HepG2 (cell line): ENCODE data around the gene IQCN. TPM values are rescaled to one million over a fixed set of nuclear protein-coding genes. Genes with fewer than 3 reads are reported as not detected.

ENCODE experiments used
- ATAC-seq: fragments of 200-7000 bp; cut with Tn5 transposase; 3 replicates; pipeline ENCODE4 v1.9.1; 2020; ENCODE audit warnings: mild to moderate bottlenecking, moderate library complexity
- BruUV-seq: library from RNA; stranded (reverse); fragments of 400-500 nt; replicated peaks from 2 replicates; lab custom pipeline; 2021; lab: Mats Ljungman, UMichigan
- CTCF ChIA-PET: fragments of 300-600 bp; formaldehyde crosslinking; extraction: SDS; loops from one replicate; lab custom pipeline; 2021; ENCODE audit warnings: low total read pairs, inconsistent platforms, low intra/inter-chr PET ratio; lab: Yijun Ruan, JAX
- POLR2A ChIA-PET: fragments of 350-600 bp; sonication (Branson Sonifier 250); formaldehyde crosslinking; loops from one replicate; lab custom pipeline; 2020; ENCODE audit warnings: antibody characterized with exemption, inconsistent platforms; lab: Yijun Ruan, JAX
- DNase-seq: peaks from one replicate; pipeline ENCODE4 v3.0.0-alpha.2; 2015; ENCODE audit warnings: low spot score
- FAIRE-seq: peaks from 3 replicates; lab custom pipeline; 2011; peaks lifted over from hg19 to GRCh38; lab: Jason Lieb, UNC
- H2AFZ ChIP-seq: one replicate; pipeline ENCODE4 v1.6.1; 2011; ENCODE audit warnings: low read length, inconsistent platforms
- H3K27ac ChIP-seq: fragments of 300-600 bp; 3 replicates; pipeline ENCODE4 v1.8.0; 2011; ENCODE audit warnings: mixed run types, mild to moderate bottlenecking, mixed read lengths, low read length, inconsistent platforms; ENCODE audit not compliant: insufficient read depth; ENCODE audit errors: extremely low read length
- H3K27me3 ChIP-seq, 2 experiments: fragments of 200-600 bp in 1 of 2; 2 replicates in 1 of 2; 3 replicates in 1 of 2; pipeline versions ENCODE4 v1.6.0 to v1.8.0; 2011; ENCODE audit warnings: low read length in 2 of 2, mild to moderate bottlenecking in 2 of 2, moderate library complexity in 2 of 2, inconsistent platforms in 1 of 2; ENCODE audit not compliant: insufficient read depth in 2 of 2, control insufficient read depth in 1 of 2
- H3K36me3 ChIP-seq, 2 experiments: fragments of 200-600 bp in 1 of 2; replicated peaks in 1 of 2; 2 replicates in 1 of 2; 3 replicates in 1 of 2; pipeline versions ENCODE4 v1.5.1 to v1.8.0; 2011; ENCODE audit warnings: low read length in 2 of 2, inconsistent platforms in 1 of 2; ENCODE audit not compliant: insufficient read depth in 2 of 2, control insufficient read depth in 1 of 2
- H3K4me1 ChIP-seq: 2 replicates; pipeline ENCODE4 v1.5.1; 2012; ENCODE audit warnings: low read length, inconsistent platforms; ENCODE audit not compliant: insufficient read depth
- H3K4me2 ChIP-seq: 2 replicates; pipeline ENCODE4 v1.6.0; 2011; ENCODE audit warnings: low read depth, low read length, inconsistent platforms
- H3K4me3 ChIP-seq, 3 experiments: fragments of 200-600 bp in 1 of 3; sonication (generic), shearing (Covaris generic) in 1 of 3; replicated peaks in 1 of 3; 2 replicates each; pipeline ENCODE4 v1.5.1; 2011 to 2016; ENCODE audit warnings: low read length in 3 of 3, inconsistent platforms in 2 of 3, low read depth in 2 of 3, mild to moderate bottlenecking in 2 of 3, control low read depth in 1 of 3, mixed read lengths in 1 of 3; ENCODE audit not compliant: insufficient read depth in 1 of 3
- H3K79me2 ChIP-seq: one replicate; pipeline ENCODE4 v1.6.1; 2011; ENCODE audit warnings: low read length, inconsistent platforms; ENCODE audit not compliant: insufficient read depth
- H3K9ac ChIP-seq: 2 replicates; pipeline ENCODE4 v1.6.0; 2011; ENCODE audit warnings: mild to moderate bottlenecking, low read depth, low read length, inconsistent platforms; ENCODE audit not compliant: insufficient read depth
- H3K9me3 ChIP-seq: 2 replicates; pipeline ENCODE4 v1.5.1; 2012; ENCODE audit warnings: mild to moderate bottlenecking, low read length
- H4K20me1 ChIP-seq: 2 replicates; pipeline ENCODE4 v1.6.0; 2011; ENCODE audit warnings: inconsistent platforms, mild to moderate bottlenecking, low read length, moderate library complexity; ENCODE audit not compliant: insufficient read depth
- ARID4A ChIP-seq: sonication (generic); formaldehyde crosslinking; IDR thresholded peaks from 2 replicates; pipeline ENCODE4 v1.5.0; 2020; ENCODE audit warnings: mild to moderate bottlenecking, missing genetic modification reagents, borderline replicate concordance
- DNMT3B ChIP-seq: conservative IDR thresholded peaks from 2 replicates; pipeline ENCODE4 v1.6.1; 2016; ENCODE audit warnings: missing biosample characterization, control low read depth
- HCFC1 ChIP-seq: fragments of 150-350 bp; IDR thresholded peaks from 2 replicates; pipeline ENCODE4 v1.6.1; 2014; ENCODE audit warnings: low read depth, low read length
- MXD4 ChIP-seq: IDR thresholded peaks from 2 replicates; pipeline ENCODE4 v1.6.1; 2016; ENCODE audit warnings: mild to moderate bottlenecking, missing biosample characterization, missing genetic modification reagents
- NFKB2 ChIP-seq: sonication (generic); formaldehyde crosslinking; IDR thresholded peaks from 2 replicates; pipeline ENCODE4 v1.4.0; 2020; ENCODE audit warnings: missing genetic modification reagents, borderline replicate concordance
- PTBP1 ChIP-seq: fragments of 200-400 bp; formaldehyde crosslinking; IDR thresholded peaks from 2 replicates; pipeline ENCODE4 v1.6.1; 2018; ENCODE audit warnings: low read length, low read depth; ENCODE audit not compliant: poor library complexity, severe bottlenecking
- RARG ChIP-seq: sonication (generic); formaldehyde crosslinking; IDR thresholded peaks from 2 replicates; pipeline ENCODE4 v1.4.0; 2020; ENCODE audit warnings: low read depth, mild to moderate bottlenecking, missing genetic modification reagents
- TAF15 ChIP-seq: fragments of 200-400 bp; formaldehyde crosslinking; IDR thresholded peaks from one replicate; pipeline ENCODE4 v1.6.1; 2018; ENCODE audit warnings: mild to moderate bottlenecking, low read depth, low read length; ENCODE audit not compliant: poor library complexity, severe bottlenecking
- WGBS: methylation state at CpG from one replicate; pipeline ENCODE4 v1.1.6; 2017; ENCODE audit warnings: low lambda C conversion rate; 5-methylcytosine and 5-hydroxymethylcytosine counted together
- in situ Hi-C: cut with HindIII; loops from 2 replicates; pipeline ENCODE4 v1.10.0; 2017; ENCODE audit warnings: low pct_unique_long_range_greater_than_20kb; ENCODE audit not compliant: extremely low pct_ligation_motif_present
- intact Hi-C: fragments of 100-400 bp; cut with micrococcal nuclease; formaldehyde crosslinking; loops from one replicate; pipeline ENCODE4 v1.10.0; 2022; ENCODE audit not compliant: unreplicated experiment
- polyA plus RNA-seq, 8 experiments: library from polyadenylated mRNA; depleted of rRNA in 3 of 8; stranded (reverse) in 7 of 8; unstranded in 1 of 8; fragments of >200 nt; fragmentation: Illumina TruSeq in 4 of 8; extraction: Trizol in 4 of 8; gene quantifications; 2 replicates each; pipeline versions ENCODE4 v1.2.1 to v1.2.3, GENCODE V29; 2011 to 2016; ENCODE audit warnings: low read depth in 4 of 8, missing spikeins in 1 of 8, mixed read lengths in 1 of 8; ENCODE audit not compliant: insufficient read depth in 1 of 8
- total RNA-seq, 5 experiments: library from RNA; depleted of rRNA; stranded (reverse); fragments of >200 nt; fragmentation: Illumina TruSeq; extraction: Trizol; gene quantifications; 2 replicates each; pipeline ENCODE4 v1.2.3, GENCODE V29; 2016; ENCODE audit warnings: low read depth in 1 of 5

The IQCN gene
- total and polyA plus RNA-seq, 2 of the 13 experiments (the other 11 are each of a cell fraction or from before 2014, with no cell fraction given) = 0.04 to 0.18 TPM

- no peak for TF ChIP-seq ARID4A (CRISPR knock-in tag)
- TF ChIP-seq HCFC1 = no peak
- TF ChIP-seq TAF15 = no peak
- no peak for TF ChIP-seq DNMT3B (CRISPR knock-in tag)
- TF ChIP-seq RARG = no peak
- no peak for TF ChIP-seq MXD4 (CRISPR knock-in tag)
These were observed 53.5 kb downstream of the IQCN start (continued) for GRCh38 chr19:18220632-18221275.

- DNase-seq = no peak
- peaks cover 33% of the 10 kb centered on the region for H3K4me1 ChIP-seq
- no peak for ATAC-seq
- no peak overlapping the region for H3K4me3 ChIP-seq
- CTCF ChIA-PET = no interaction called here
- H3K36me3 ChIP-seq = no peaks in the 10 kb centered on the region
- WGBS = 56% methylated on average over 22 of the region's 28 CpGs
- no peak overlapping the region for H3K27ac ChIP-seq
- in situ Hi-C loops (no loop called here), intact Hi-C loops (no loop called here)
- H2AFZ ChIP-seq = no peak overlapping the region
- no peak for TF ChIP-seq PTBP1
- TF ChIP-seq NFKB2 = 0 out of 2 replicates have a peak, but pooled peaks have one; percentile 24
- no peaks in the 10 kb centered on the region for H3K79me2 ChIP-seq
- BruUV-seq = no TSS peak
- no peak overlapping the region for H3K4me2 ChIP-seq
- POLR2A ChIA-PET = no interaction called here
- FAIRE-seq = no peak
- H3K9me3 ChIP-seq = no peaks in the 10 kb centered on the region
- H4K20me1 ChIP-seq = no peaks in the 10 kb centered on the region
- H3K9ac ChIP-seq = no peak overlapping the region
- H3K27me3 ChIP-seq = peaks cover 4 to 15% of the 10 kb centered on the region in 2 experiments; a peak in 3 of 5 replicates
These were observed 54.2 kb downstream of the IQCN start for GRCh38 chr19:18219911-18220631.
